Keratinocyte (primary cell): ENCODE data around the gene SKIC3. TPM values are rescaled to one million over a fixed set of nuclear protein-coding genes. Genes with fewer than 3 reads are reported as not detected.

Source experiments
- DNase-seq: peaks from one replicate; pipeline ENCODE4 v3.0.0-alpha.2; 2011; ENCODE audit warnings: low read depth, missing footprints, low spot score
- FAIRE-seq: peaks from 2 replicates; lab custom pipeline; 2011; peaks lifted over from hg19 to GRCh38; lab: Jason Lieb, UNC
- H2AFZ ChIP-seq: 2 replicates; pipeline ENCODE4 v1.6.0; 2012; ENCODE audit warnings: low read length, control low read depth, inconsistent platforms; ENCODE audit not compliant: control insufficient read depth
- H3K27ac ChIP-seq: 2 replicates; pipeline ENCODE4 v1.5.1; 2011; ENCODE audit warnings: low read length; ENCODE audit not compliant: control insufficient read depth, insufficient read depth
- H3K27me3 ChIP-seq: 3 replicates; pipeline ENCODE4 v1.6.0; 2011; ENCODE audit warnings: low read length; ENCODE audit not compliant: control insufficient read depth, insufficient read depth; ENCODE audit errors: extremely low read depth
- H3K36me3 ChIP-seq, 2 experiments: 2 replicates in 1 of 2; 3 replicates in 1 of 2; pipeline ENCODE4 v1.5.1; 2011; ENCODE audit warnings: low read length in 2 of 2, mild to moderate bottlenecking in 1 of 2; ENCODE audit not compliant: control insufficient read depth in 2 of 2, insufficient read depth in 2 of 2; ENCODE audit errors: extremely low read depth in 1 of 2
- H3K4me1 ChIP-seq: 3 replicates; pipeline ENCODE4 v1.5.1; 2011; ENCODE audit warnings: low read length; ENCODE audit not compliant: control insufficient read depth, insufficient read depth; ENCODE audit errors: extremely low read depth
- H3K4me2 ChIP-seq: 3 replicates; pipeline ENCODE4 v1.6.0; 2011; ENCODE audit warnings: low read depth, low read length; ENCODE audit not compliant: control insufficient read depth, insufficient read depth; ENCODE audit errors: extremely low read depth
- H3K4me3 ChIP-seq, 3 experiments: fragments of 200-600 bp in 1 of 3; sonication (generic) in 1 of 3; 2 replicates in 2 of 3; 3 replicates in 1 of 3; pipeline ENCODE4 v1.5.1; 2011 to 2016; ENCODE audit warnings: low read length in 3 of 3, mild to moderate bottlenecking in 3 of 3, control low read depth in 2 of 3, inconsistent platforms in 1 of 3, low read depth in 1 of 3, mixed read lengths in 1 of 3, mixed run types in 1 of 3, moderate library complexity in 1 of 3; ENCODE audit not compliant: control insufficient read depth in 2 of 3, insufficient read depth in 2 of 3; ENCODE audit errors: extremely low read depth in 1 of 3
- H3K79me2 ChIP-seq: 2 replicates; pipeline ENCODE4 v1.6.0; 2012; ENCODE audit warnings: low read length; ENCODE audit not compliant: control insufficient read depth, insufficient read depth
- H3K9ac ChIP-seq: 3 replicates; pipeline ENCODE4 v1.6.0; 2011; ENCODE audit warnings: low read length; ENCODE audit not compliant: control insufficient read depth, insufficient read depth; ENCODE audit errors: extremely low read depth
- H3K9me1 ChIP-seq: 3 replicates; pipeline ENCODE4 v1.6.0; 2011; ENCODE audit warnings: low read length; ENCODE audit not compliant: control insufficient read depth, insufficient read depth; ENCODE audit errors: extremely low read depth
- H3K9me3 ChIP-seq: 2 replicates; pipeline ENCODE4 v1.5.1; 2012; ENCODE audit warnings: low read depth, low read length; ENCODE audit not compliant: control insufficient read depth
- H4K20me1 ChIP-seq: 3 replicates; pipeline ENCODE4 v1.6.0; 2011; ENCODE audit warnings: low read length; ENCODE audit not compliant: control insufficient read depth, insufficient read depth; ENCODE audit errors: extremely low read depth
- CTCF ChIP-seq, 3 experiments: IDR thresholded peaks in 1 of 3; conservative IDR thresholded peaks in 1 of 3; optimal IDR thresholded peaks in 1 of 3; 2 replicates in 2 of 3; 3 replicates in 1 of 3; pipeline versions ENCODE3 to v1.5.1; 2011; ENCODE audit warnings: low read length in 3 of 3, mild to moderate bottlenecking in 3 of 3, moderate library complexity in 2 of 3, control low read depth in 1 of 3, inconsistent platforms in 1 of 3; ENCODE audit not compliant: insufficient read depth in 2 of 3; ENCODE audit errors: extremely low read depth in 1 of 3
- EZH2 ChIP-seq: IDR thresholded peaks from one replicate; pipeline ENCODE4 v1.6.1; 2012; ENCODE audit warnings: inconsistent platforms, mild to moderate bottlenecking, low read length, moderate library complexity
- dilution Hi-C: fragments of 300-500 bp; cut with MboI; formaldehyde crosslinking; loops from one replicate; pipeline ENCODE4 v1.7.0; 2020; ENCODE audit warnings: low sequenced_read_pairs; ENCODE audit not compliant: extremely low pct_ligation_motif_present
- polyA plus RNA-seq, 5 experiments: library from polyadenylated mRNA; depleted of rRNA in 3 of 5; stranded (reverse) in 3 of 5; stranded (forward) in 1 of 5; unstranded in 1 of 5; fragments of >200 nt; gene quantifications; 1 replicate in 1 of 5; 2 replicates in 3 of 5; 3 replicates in 1 of 5; pipeline versions ENCODE4 v1.2.1 to v1.2.3, GENCODE V29; 2011 to 2012; ENCODE audit warnings: missing spikeins in 2 of 5, low read depth in 1 of 5, low replicate concordance in 1 of 5

The SKIC3 gene
- polyA plus RNA-seq, 1 donor (not counting 4 experiments of a cell fraction or from before 2014, with no cell fraction given), result 63.8 TPM

DNA sequence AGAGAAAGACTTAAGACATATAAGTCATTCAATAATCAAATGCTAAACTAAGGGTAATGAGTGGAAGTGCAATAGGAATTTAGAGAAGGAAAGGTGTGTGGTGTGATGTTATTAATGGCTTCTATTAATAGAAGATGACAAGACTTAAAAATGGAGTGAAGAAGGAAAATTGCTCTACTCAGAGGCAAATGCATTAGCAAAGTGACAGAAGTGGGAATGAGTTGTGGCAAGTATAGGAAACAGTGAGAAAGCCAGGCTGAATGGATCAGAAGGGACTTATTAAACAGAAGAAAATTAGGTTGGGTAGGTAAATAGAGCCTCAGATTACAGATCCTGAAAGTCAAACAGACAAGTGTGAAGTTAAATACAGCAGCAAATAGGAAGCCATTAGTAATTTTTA, 5.7 kb downstream of the SKIC3 start:
- Histone ChIP-seq H3K9me1 (no peaks in the 10 kb centered on the region), H3K4me3 (no peak overlapping the region), H3K36me3 (peaks cover 2 to 4% of the 10 kb centered on the region in 2 experiments), H3K79me2 (peaks cover 30% of the 10 kb centered on the region), H3K27ac (no peak overlapping the region), H2AFZ (no peak overlapping the region), H3K27me3 (no peaks in the 10 kb centered on the region), H3K4me1 (peaks cover 3% of the 10 kb centered on the region), H4K20me1 (no peaks in the 10 kb centered on the region), H3K9ac (no peak overlapping the region), H3K9me3 (no peaks in the 10 kb centered on the region), H3K4me2 (no peak overlapping the region)
- TF ChIP-seq EZH2, result no peak
- TF ChIP-seq CTCF (optimal IDR thresholded peaks at IDR 0.05 in 1 of 3, IDR thresholded peaks at IDR 0.05 in 1 of 3, conservative IDR thresholded peaks at IDR 0.05 in 1 of 3; ENCODE audit: extremely low read depth in 1 of 3, insufficient read depth in 2 of 3, low read length in 3 of 3), result no peak
- dilution Hi-C loops, result no loop called here
- no peak for FAIRE-seq
- DNase-seq, result no peak

DNA sequence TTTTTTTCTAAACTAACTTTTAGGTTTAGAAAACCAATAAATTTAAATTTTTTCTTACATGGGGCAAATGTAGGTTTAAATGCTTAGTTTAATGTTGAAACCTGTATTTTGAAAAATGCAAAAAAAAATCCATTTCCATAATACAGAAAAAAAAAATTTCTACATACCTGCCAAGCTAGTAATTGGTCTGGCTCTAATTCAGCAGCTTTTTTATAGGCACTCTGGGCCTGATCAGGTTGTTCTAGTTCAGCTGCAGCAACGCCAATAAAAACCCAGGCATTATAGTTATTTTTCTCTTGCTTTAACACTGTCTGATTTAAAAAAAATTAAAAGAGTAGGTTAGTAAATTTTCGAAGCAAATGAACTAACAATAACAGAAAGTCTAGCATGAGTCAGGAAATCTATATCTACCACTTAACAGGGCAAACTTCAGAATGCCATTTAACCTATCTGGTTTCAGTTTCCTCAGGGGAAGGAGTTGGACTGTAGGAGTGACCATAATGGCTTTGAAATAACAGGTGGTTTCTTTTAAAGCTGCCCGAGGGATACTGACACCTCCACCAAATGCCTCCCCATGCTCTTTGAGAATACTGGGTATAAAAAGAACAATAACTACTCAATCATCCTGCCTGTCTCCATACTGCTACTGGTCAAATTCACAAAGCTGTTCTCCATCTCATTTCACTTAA, 11.6 kb downstream of the SKIC3 start:
- Histone ChIP-seq H3K27ac (no peak overlapping the region), H3K27me3 (no peaks in the 10 kb centered on the region), H3K9ac (no peak overlapping the region), H3K79me2 (no peaks in the 10 kb centered on the region), H3K4me1 (no peaks in the 10 kb centered on the region), H3K36me3 (peaks cover 0 to 7% of the 10 kb centered on the region in 2 experiments), H3K9me1 (no peaks in the 10 kb centered on the region), H2AFZ (no peak overlapping the region), H3K4me2 (no peak overlapping the region), H4K20me1 (no peaks in the 10 kb centered on the region), H3K9me3 (no peaks in the 10 kb centered on the region), H3K4me3 (no peak overlapping the region)
- TF ChIP-seq EZH2 (no peak), CTCF (optimal IDR thresholded peaks at IDR 0.05 in 1 of 3, IDR thresholded peaks at IDR 0.05 in 1 of 3, conservative IDR thresholded peaks at IDR 0.05 in 1 of 3; ENCODE audit: extremely low read depth in 1 of 3, insufficient read depth in 2 of 3, low read length in 3 of 3) (no peak)
- no peak for DNase-seq
- no peak for FAIRE-seq
- dilution Hi-C loops, result no loop called here
